Upper lobe of left lung (tissue), 6 donors: Measurements from ENCODE around the gene TFF3. TPM values are rescaled to one million over a fixed set of nuclear protein-coding genes. Genes with fewer than 3 reads are reported as not detected.

Experiments
- ATAC-seq, 2 donors: fragments of 200-7000 bp; cut with Tn5 transposase; one replicate each; pipeline ENCODE4 v1.9.1; 2022; ENCODE audit warnings: mild to moderate bottlenecking in 2 of 2, moderate library complexity in 2 of 2; ENCODE audit not compliant: low FRiP score in 2 of 2
- DNase-seq, 2 donors: peaks; one replicate each; pipeline ENCODE4 v3.0.0-alpha.2; 2019 to 2020
- H3K27ac ChIP-seq, 4 donors: fragments of 200-600 bp; sonication (generic); one replicate each; pipeline ENCODE4 v1.5.1; 2016 to 2019
- H3K27me3 ChIP-seq, 4 donors: fragments of 200-600 bp; sonication (generic); one replicate each; pipeline ENCODE4 v1.5.1; 2017 to 2019
- H3K36me3 ChIP-seq, 4 donors: fragments of 200-600 bp; sonication (generic); one replicate each; pipeline ENCODE4 v1.5.1; 2016 to 2019
- H3K4me1 ChIP-seq, 4 donors: fragments of 200-600 bp; sonication (generic); one replicate each; pipeline ENCODE4 v1.5.1; 2018 to 2019
- H3K4me3 ChIP-seq, 4 donors: fragments of 200-600 bp; sonication (generic); one replicate each; pipeline ENCODE4 v1.5.1; 2017 to 2019; ENCODE audit warnings: mild to moderate bottlenecking in 2 of 4, moderate library complexity in 1 of 4
- H3K9me3 ChIP-seq, 4 donors: fragments of 200-600 bp; sonication (generic); one replicate each; pipeline ENCODE4 v1.5.1; 2018 to 2019
- EP300 ChIP-seq, 4 donors: sonication (generic); formaldehyde crosslinking; IDR thresholded peaks; one replicate each; pipeline ENCODE4 v1.5.1; 2017; ENCODE audit warnings: antibody characterized with exemption in 4 of 4, control low read depth in 2 of 4
- POLR2A ChIP-seq, 4 donors: fragments of 450-650 bp; IDR thresholded peaks; one replicate each; pipeline ENCODE4 v1.5.1; 2016 to 2017; ENCODE audit warnings: antibody characterized with exemption in 4 of 4, mild to moderate bottlenecking in 2 of 4
- POLR2AphosphoS5 ChIP-seq, 2 donors: sonication (generic); formaldehyde crosslinking; IDR thresholded peaks; one replicate each; pipeline ENCODE4 v1.5.1; 2017; ENCODE audit warnings: antibody characterized with exemption in 2 of 2
- WGBS, 2 donors: methylation state at CpG; one replicate each; pipeline ENCODE4 v1.1.5; 2017 to 2018; 5-methylcytosine and 5-hydroxymethylcytosine counted together
- total RNA-seq, 6 donors: library from RNA; depleted of rRNA in 4 of 6; stranded (reverse); fragments of >200 nt in 4 of 6; gene quantifications; one replicate each; pipeline versions ENCODE4 v1.1.0 to v1.2.1, GENCODE V29; 2016 to 2021
- TF ChIP-seq, protein P1 (sequence below), 6 experiments: fragments of 450-650 bp in 4 of 6; fragments of 200-600 bp in 2 of 6; sonication (generic) in 2 of 6; IDR thresholded peaks; one replicate each; pipeline ENCODE4 v1.5.1; 2016 to 2019; ENCODE audit warnings: antibody characterized with exemption in 6 of 6
- donor health status: DM: no; HTN: no; CAD: no; lungs with moderate emphysema.
- donor health status: DM: no; HTN: yes; CAD: no; lungs with severe emphysema.

Gene TFF3
- total RNA-seq, 6 donors from 2014 or later: 5.9 to 21.5 (median 18.2) TPM

GRCh38 chr21:42350927-42351426 lies 35.8 kb upstream of the TFF3 start, which contains the start of gene TFF2:
TFF2 (minus strand) TSS chr21:42350994; CDS start chr21:42350957, 37 bp downstream.
- Histone ChIP-seq H3K36me3 (no peaks in the 10 kb centered on the region), H3K4me3 (no peak within 1 kb of the TSS), H3K27ac (no peak within 1 kb of the TSS), H3K27me3 (no peaks in the 10 kb centered on the region), H3K9me3 (no peaks in the 10 kb centered on the region), H3K4me1 (no peaks in the 10 kb centered on the region)
- 77 to 83% methylated on average over 8 to 13 of the region's 13 CpGs for WGBS, 2 donors
- TF ChIP-seq POLR2A (IDR thresholded peaks at IDR 0.05) (no peak), EP300 (IDR thresholded peaks at IDR 0.05) (no peak), POLR2AphosphoS5 (IDR thresholded peaks at IDR 0.05) (no peak)
- TF ChIP-seq, protein P1, sequence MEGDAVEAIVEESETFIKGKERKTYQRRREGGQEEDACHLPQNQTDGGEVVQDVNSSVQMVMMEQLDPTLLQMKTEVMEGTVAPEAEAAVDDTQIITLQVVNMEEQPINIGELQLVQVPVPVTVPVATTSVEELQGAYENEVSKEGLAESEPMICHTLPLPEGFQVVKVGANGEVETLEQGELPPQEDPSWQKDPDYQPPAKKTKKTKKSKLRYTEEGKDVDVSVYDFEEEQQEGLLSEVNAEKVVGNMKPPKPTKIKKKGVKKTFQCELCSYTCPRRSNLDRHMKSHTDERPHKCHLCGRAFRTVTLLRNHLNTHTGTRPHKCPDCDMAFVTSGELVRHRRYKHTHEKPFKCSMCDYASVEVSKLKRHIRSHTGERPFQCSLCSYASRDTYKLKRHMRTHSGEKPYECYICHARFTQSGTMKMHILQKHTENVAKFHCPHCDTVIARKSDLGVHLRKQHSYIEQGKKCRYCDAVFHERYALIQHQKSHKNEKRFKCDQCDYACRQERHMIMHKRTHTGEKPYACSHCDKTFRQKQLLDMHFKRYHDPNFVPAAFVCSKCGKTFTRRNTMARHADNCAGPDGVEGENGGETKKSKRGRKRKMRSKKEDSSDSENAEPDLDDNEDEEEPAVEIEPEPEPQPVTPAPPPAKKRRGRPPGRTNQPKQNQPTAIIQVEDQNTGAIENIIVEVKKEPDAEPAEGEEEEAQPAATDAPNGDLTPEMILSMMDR (IDR thresholded peaks at IDR 0.05): no peak
- DNase-seq (peak in 1 of 2 donors; percentile 58), ATAC-seq (no peak)

DNA sequence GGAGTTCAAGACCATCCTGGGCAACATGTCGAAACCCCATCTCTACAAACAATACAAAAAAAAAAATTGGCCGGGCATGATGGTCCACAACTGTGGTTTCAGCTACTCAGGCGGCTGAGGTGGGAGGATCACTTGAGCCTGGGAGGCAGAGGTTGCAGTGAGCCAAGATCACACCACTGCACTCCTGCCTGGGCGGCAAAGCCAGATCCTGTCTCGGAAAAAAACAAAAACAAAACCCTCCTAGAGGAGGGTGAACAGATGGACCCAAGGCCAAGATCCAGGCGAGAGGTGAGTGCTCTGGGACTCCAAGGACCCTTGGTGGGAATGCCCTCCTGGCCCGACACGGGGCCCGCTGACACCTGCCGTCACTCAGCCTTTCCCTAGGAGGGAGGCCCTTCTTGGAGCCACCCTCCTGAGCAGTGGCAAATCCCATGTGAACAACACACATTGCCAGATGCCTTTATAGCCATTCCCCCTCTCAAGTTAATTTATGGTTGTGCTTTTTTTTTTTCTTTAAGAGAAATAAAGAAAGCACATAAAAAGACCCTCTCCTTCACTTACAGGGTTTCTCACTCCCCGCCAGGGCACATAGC lies 35.2 kb upstream of the TFF3 start:
- Histone ChIP-seq H3K27me3 (no peaks in the 10 kb centered on the region), H3K9me3 (no peaks in the 10 kb centered on the region), H3K36me3 (no peaks in the 10 kb centered on the region), H3K4me3 (no peak overlapping the region), H3K4me1 (no peaks in the 10 kb centered on the region), H3K27ac (no peak overlapping the region)
- TF ChIP-seq EP300 (IDR thresholded peaks at IDR 0.05) (no peak), POLR2AphosphoS5 (IDR thresholded peaks at IDR 0.05) (no peak), POLR2A (IDR thresholded peaks at IDR 0.05) (no peak)
- TF ChIP-seq, protein P1 (IDR thresholded peaks at IDR 0.05): no peak
- WGBS, 2 donors: 86 to 92% methylated on average over 11 of the region's 11 CpGs
- DNase-seq (peak in 1 of 2 donors; percentile 40), ATAC-seq (no peak)

DNA sequence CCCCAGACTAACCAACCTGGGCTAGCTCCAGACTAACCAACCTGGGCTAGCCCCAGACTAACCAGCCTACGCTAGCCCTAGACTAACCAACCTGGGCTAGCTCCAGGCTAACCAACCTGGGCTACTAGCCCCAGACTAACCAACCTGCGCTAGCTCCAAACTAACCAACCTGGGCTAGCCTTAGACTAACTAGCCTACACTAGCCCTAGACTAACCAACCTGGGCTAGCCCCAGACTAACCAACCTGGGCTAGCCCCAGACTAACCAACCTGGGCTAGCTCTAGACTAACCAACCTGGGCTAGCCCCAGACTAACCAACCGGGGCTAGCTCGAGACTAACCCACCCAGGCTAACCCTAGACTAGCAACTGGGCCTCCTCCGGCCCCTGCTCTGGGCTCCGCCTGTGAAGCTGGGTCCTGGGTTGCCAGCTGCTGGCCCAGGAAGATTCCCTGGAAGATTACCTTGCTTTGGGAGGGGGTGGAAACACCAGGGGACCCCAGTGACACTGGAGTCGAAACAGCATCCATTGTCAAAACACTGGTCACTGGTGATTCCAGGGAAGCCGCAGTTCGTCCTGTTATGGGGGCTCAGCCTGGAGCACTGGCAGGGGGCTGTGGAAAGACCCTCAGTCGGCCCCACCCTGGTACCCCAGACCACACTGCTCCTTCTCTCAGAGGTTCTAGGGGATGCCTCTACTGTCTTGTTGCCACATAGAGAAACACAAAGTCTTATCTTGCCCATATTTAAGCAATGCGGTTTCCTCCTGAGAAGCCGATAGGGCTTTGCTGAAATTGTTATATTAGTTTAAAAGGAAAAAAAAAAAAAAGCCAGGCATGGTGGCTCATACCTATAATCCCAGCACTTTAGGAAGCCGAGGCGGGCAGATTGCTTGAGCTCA lies 34.5 kb upstream of the TFF3 start:
- Histone ChIP-seq H3K4me3 (no peak overlapping the region), H3K4me1 (no peaks in the 10 kb centered on the region), H3K36me3 (no peaks in the 10 kb centered on the region), H3K9me3 (no peaks in the 10 kb centered on the region), H3K27ac (no peak overlapping the region), H3K27me3 (no peaks in the 10 kb centered on the region)
- TF ChIP-seq POLR2A (IDR thresholded peaks at IDR 0.05): no peak
- no peak for TF ChIP-seq POLR2AphosphoS5 (IDR thresholded peaks at IDR 0.05)
- TF ChIP-seq, protein P1 (IDR thresholded peaks at IDR 0.05): no peak
- no peak for TF ChIP-seq EP300 (IDR thresholded peaks at IDR 0.05)
- WGBS, 2 donors: 76 to 86% methylated on average over 6 to 13 of the region's 14 CpGs
- DNase-seq: no peak
- ATAC-seq: no peak

- no peaks in the 10 kb centered on the region for H3K9me3 ChIP-seq
- no peaks in the 10 kb centered on the region for H3K27me3 ChIP-seq
- no peak for TF ChIP-seq POLR2AphosphoS5 (IDR thresholded peaks at IDR 0.05)
- TF ChIP-seq POLR2A (IDR thresholded peaks at IDR 0.05): no peak
- TF ChIP-seq EP300 (IDR thresholded peaks at IDR 0.05): no peak
- TF ChIP-seq, protein P1 (IDR thresholded peaks at IDR 0.05): no peak
- H3K36me3 ChIP-seq: no peaks in the 10 kb centered on the region
- no peak overlapping the region for H3K4me3 ChIP-seq
- WGBS, 2 donors: 75 to 94% methylated on average over 2 of the region's 2 CpGs
- ATAC-seq (no peak), DNase-seq (no peak)
- no peak overlapping the region for H3K27ac ChIP-seq
- no peaks in the 10 kb centered on the region for H3K4me1 ChIP-seq
These were observed 33.6 kb upstream of the TFF3 start for GRCh38 chr21:42348762-42349161.
